Uterus (tissue), 4 donors: ENCODE data around the gene AP1G1. TPM values are rescaled to one million over a fixed set of nuclear protein-coding genes. Genes with fewer than 3 reads are reported as not detected.

Source experiments
- DNase-seq, 2 donors: peaks; one replicate each; pipeline ENCODE4 v3.0.0-alpha.2; 2019 to 2020
- H3K27ac ChIP-seq, 2 donors: fragments of 200-600 bp; sonication (generic); 1 replicate in 1 of 2; 2 replicates in 1 of 2; pipeline ENCODE4 v1.5.1; 2016 to 2018
- H3K27me3 ChIP-seq, 2 donors: fragments of 200-600 bp; sonication (generic); one replicate each; pipeline ENCODE4 v1.5.1; 2018 to 2019; ENCODE audit warnings: control low read depth in 1 of 2
- H3K36me3 ChIP-seq, 2 donors: fragments of 200-600 bp; sonication (generic); one replicate each; pipeline ENCODE4 v1.5.1; 2019; ENCODE audit warnings: control low read depth in 1 of 2
- H3K4me1 ChIP-seq, 2 donors: fragments of 200-600 bp; sonication (generic); one replicate each; pipeline ENCODE4 v1.5.1; 2018 to 2019; ENCODE audit warnings: control low read depth in 1 of 2
- H3K4me3 ChIP-seq, 2 donors: fragments of 200-600 bp; sonication (generic); 1 replicate in 1 of 2; 2 replicates in 1 of 2; pipeline ENCODE4 v1.5.1; 2018 to 2019; ENCODE audit warnings: mild to moderate bottlenecking in 1 of 2
- H3K9me3 ChIP-seq, 2 donors: fragments of 200-600 bp; sonication (generic); one replicate each; pipeline ENCODE4 v1.5.1; 2019; ENCODE audit warnings: control low read depth in 1 of 2
- POLR2A ChIP-seq, 2 donors: fragments of 450-650 bp; IDR thresholded peaks; one replicate each; pipeline ENCODE4 v1.6.1; 2016; ENCODE audit warnings: antibody characterized with exemption in 2 of 2, mild to moderate bottlenecking in 1 of 2, moderate library complexity in 1 of 2
- intact Hi-C: fragments of 100-400 bp; cut with DNase I; formaldehyde crosslinking; loops from one replicate; pipeline ENCODE4 v1.15.1; 2023; ENCODE audit warnings: low total_unique reads
- total RNA-seq, 4 donors: library from RNA; depleted of rRNA in 3 of 4; stranded (reverse); fragments of >200 nt in 3 of 4; gene quantifications; one replicate each; pipeline versions ENCODE4 v1.1.0 to v1.2.4, GENCODE V29; 2014 to 2023
- TF ChIP-seq, protein P1 (sequence below), 4 experiments: fragments of 200-600 bp in 2 of 4; fragments of 450-650 bp in 2 of 4; sonication (generic) in 2 of 4; IDR thresholded peaks; one replicate each; pipeline ENCODE4 v1.5.1; 2016 to 2019; ENCODE audit warnings: antibody characterized with exemption in 4 of 4, mild to moderate bottlenecking in 2 of 4, moderate library complexity in 1 of 4
- donor health status: DM: yes; HTN: yes; CAD: no.

Gene AP1G1
- total RNA-seq, 4 donors from 2014 or later: 32.5 to 125 (median 56.4) TPM

DNA sequence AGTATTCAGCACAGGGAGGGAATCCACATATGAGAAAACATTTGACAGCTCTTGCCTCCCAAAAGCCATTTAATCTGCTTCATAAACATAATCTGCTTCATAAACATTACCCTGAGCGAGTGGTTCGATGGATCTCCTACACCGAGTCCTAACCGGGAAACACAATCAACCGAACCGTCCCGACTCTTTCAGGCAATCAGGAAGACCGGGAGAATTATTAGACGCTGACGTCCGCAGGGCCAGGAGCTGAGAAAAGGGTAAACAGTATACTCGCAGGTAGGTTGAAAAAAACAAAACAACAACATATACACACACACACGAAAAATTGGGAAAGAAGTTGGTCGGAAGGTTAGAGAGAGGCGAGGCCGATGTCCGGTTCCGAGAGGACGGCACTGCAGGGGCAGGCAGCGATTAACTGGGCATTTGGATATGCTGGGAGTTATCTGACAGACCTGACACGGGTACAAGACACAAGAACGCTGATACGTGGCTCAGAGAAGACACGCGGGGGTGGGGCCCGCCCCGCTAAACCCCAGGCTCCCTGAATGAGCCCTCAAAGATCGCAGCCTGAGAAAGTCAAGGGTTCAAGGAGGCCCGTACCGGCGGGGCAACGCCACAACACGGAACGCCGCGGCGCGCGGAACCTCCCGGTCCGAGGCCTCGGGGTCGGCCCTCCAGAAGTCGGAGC is 585 bp downstream of the AP1G1 start:
- Histone ChIP-seq H3K27ac (peak overlapping the region; percentile 95 to 96), H3K9me3 (no peaks in the 10 kb centered on the region), H3K27me3 (no peaks in the 10 kb centered on the region), H3K4me3 (peak overlapping the region; percentile 93 to 94), H3K36me3 (no peaks in the 10 kb centered on the region), H3K4me1 (peaks cover 0 to 7% of the 10 kb centered on the region in 2 donors)
- DNase-seq: peak in 1 of 2 donors; percentile 26
- intact Hi-C loops: no loop called here
- TF ChIP-seq POLR2A (IDR thresholded peaks at IDR 0.05): no peak
- TF ChIP-seq, protein P1, sequence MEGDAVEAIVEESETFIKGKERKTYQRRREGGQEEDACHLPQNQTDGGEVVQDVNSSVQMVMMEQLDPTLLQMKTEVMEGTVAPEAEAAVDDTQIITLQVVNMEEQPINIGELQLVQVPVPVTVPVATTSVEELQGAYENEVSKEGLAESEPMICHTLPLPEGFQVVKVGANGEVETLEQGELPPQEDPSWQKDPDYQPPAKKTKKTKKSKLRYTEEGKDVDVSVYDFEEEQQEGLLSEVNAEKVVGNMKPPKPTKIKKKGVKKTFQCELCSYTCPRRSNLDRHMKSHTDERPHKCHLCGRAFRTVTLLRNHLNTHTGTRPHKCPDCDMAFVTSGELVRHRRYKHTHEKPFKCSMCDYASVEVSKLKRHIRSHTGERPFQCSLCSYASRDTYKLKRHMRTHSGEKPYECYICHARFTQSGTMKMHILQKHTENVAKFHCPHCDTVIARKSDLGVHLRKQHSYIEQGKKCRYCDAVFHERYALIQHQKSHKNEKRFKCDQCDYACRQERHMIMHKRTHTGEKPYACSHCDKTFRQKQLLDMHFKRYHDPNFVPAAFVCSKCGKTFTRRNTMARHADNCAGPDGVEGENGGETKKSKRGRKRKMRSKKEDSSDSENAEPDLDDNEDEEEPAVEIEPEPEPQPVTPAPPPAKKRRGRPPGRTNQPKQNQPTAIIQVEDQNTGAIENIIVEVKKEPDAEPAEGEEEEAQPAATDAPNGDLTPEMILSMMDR (IDR thresholded peaks at IDR 0.05): no peak

- no peak overlapping the region for H3K27ac ChIP-seq
- no peaks in the 10 kb centered on the region for H3K27me3 ChIP-seq
- peaks cover 0 to 7% of the 10 kb centered on the region in 2 donors for H3K4me1 ChIP-seq
- no peaks in the 10 kb centered on the region for H3K36me3 ChIP-seq
- intact Hi-C loops: no loop called here
- no peaks in the 10 kb centered on the region for H3K9me3 ChIP-seq
- no peak for DNase-seq
- no peak overlapping the region for H3K4me3 ChIP-seq
- TF ChIP-seq POLR2A (IDR thresholded peaks at IDR 0.05): no peak
- TF ChIP-seq, protein P1 (IDR thresholded peaks at IDR 0.05): no peak
Observed at GRCh38 chr16:71803305-71803690, 5.3 kb downstream of the AP1G1 start.

DNA sequence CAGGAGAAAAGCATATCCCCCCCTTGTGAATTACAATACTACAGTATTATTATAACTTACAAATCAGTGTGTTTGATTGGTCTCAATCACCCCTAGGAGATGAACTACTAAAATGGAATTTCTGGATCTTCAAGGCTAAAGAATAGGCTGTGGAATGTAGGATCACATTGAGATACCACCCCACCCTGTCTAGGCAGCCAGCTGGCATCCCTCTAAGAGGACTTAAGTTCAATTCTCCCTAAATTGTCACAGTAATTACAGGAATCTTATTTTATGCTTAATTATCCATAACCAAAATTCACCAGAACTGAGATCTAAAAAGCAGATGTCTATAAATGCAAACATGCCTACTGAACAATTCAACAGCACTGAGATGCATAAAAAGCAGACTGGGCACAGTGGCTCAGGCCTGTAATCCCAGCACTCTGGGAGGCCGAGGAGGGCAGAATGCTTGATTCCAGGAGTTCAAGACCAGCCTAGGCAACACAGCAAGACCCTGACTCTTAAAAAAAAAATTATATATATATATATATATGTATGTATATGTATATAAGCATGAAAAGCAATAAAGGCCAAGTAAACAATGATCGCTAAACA is 12.0 kb downstream of the AP1G1 start:
- Histone ChIP-seq H3K4me1 (peaks cover 0 to 5% of the 10 kb centered on the region in 2 donors), H3K27ac (no peak overlapping the region), H3K36me3 (no peaks in the 10 kb centered on the region), H3K4me3 (no peak overlapping the region), H3K9me3 (no peaks in the 10 kb centered on the region), H3K27me3 (no peaks in the 10 kb centered on the region)
- TF ChIP-seq, protein P1 (IDR thresholded peaks at IDR 0.05): no peak
- TF ChIP-seq POLR2A (IDR thresholded peaks at IDR 0.05): no peak
- DNase-seq: no peak
- intact Hi-C loops: no loop called here

DNA sequence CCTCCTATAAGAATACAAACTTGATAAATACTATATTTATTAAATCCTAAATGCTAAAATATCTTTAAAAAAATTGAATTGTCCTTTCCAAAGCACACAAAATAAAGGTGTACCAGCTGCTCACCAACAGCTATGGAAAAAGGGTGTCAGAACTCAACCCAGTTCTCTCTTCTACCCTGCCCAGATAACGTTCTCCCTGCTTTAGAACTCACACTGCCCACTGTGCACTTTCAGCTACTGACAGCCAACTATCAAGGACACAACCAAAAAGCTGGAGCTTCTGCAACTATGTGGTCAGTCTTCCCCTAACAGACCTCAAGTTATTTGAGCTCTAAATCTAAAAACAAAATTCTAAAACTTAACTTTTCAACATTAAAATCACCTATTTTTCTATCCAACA is 13.7 kb downstream of the AP1G1 start:
- Histone ChIP-seq H3K27ac (no peak overlapping the region), H3K27me3 (no peaks in the 10 kb centered on the region), H3K4me1 (peaks cover 0 to 5% of the 10 kb centered on the region in 2 donors), H3K36me3 (no peaks in the 10 kb centered on the region), H3K9me3 (no peaks in the 10 kb centered on the region), H3K4me3 (no peak overlapping the region)
- no peak for TF ChIP-seq POLR2A (IDR thresholded peaks at IDR 0.05)
- TF ChIP-seq, protein P1 (IDR thresholded peaks at IDR 0.05): no peak
- intact Hi-C loops: no loop called here
- no peak for DNase-seq

- H3K27me3 ChIP-seq: no peaks in the 10 kb centered on the region
- no peak for TF ChIP-seq POLR2A (IDR thresholded peaks at IDR 0.05)
- TF ChIP-seq, protein P1 (IDR thresholded peaks at IDR 0.05): no peak
- H3K36me3 ChIP-seq: no peaks in the 10 kb centered on the region
- no peaks in the 10 kb centered on the region for H3K9me3 ChIP-seq
- H3K4me1 ChIP-seq: peaks cover 0 to 5% of the 10 kb centered on the region in 2 donors
- no peak for DNase-seq
- H3K4me3 ChIP-seq: no peak overlapping the region
- no peak overlapping the region for H3K27ac ChIP-seq
- intact Hi-C loops: no loop called here
Observed at GRCh38 chr16:71794018-71794417, 14.6 kb downstream of the AP1G1 start.
